Thoracic aorta (tissue), 2 donors: Measurements from ENCODE around the gene LEFTY1. TPM values are rescaled to one million over a fixed set of nuclear protein-coding genes. Genes with fewer than 3 reads are reported as not detected.

Experiments
- ATAC-seq: fragments of 150-250 bp; one replicate; pipeline ENCODE4 v1.8.0; 2017; ENCODE audit warnings: low read depth; ENCODE audit not compliant: insufficient number of reproducible peaks, low FRiP score
- DNase-seq: peaks from one replicate; pipeline ENCODE4 v3.0.0-alpha.2; 2020; ENCODE audit warnings: low spot score
- H3K27ac ChIP-seq, 2 donors: fragments of 200-600 bp; sonication (generic); 1 replicate in 1 of 2; 2 replicates in 1 of 2; pipeline ENCODE4 v1.5.1; 2016; ENCODE audit warnings: mild to moderate bottlenecking in 2 of 2, moderate library complexity in 2 of 2
- H3K27me3 ChIP-seq: fragments of 200-600 bp; sonication (generic); replicated peaks from 2 replicates; pipeline ENCODE4 v1.6.0; 2016; ENCODE audit warnings: mild to moderate bottlenecking; ENCODE audit not compliant: insufficient read depth
- H3K36me3 ChIP-seq: fragments of 200-600 bp; sonication (generic); one replicate; pipeline ENCODE4 v1.5.1; 2016
- H3K4me1 ChIP-seq, 2 donors: fragments of 200-600 bp; sonication (generic); 1 replicate in 1 of 2; 2 replicates in 1 of 2; pipeline versions ENCODE4 v1.5.1 to v1.6.0; 2016; ENCODE audit warnings: low read depth in 2 of 2, mild to moderate bottlenecking in 1 of 2; ENCODE audit not compliant: control insufficient read depth in 1 of 2
- H3K4me3 ChIP-seq: fragments of 200-600 bp; sonication (generic); 2 replicates; pipeline ENCODE4 v1.5.1; 2016; ENCODE audit warnings: mild to moderate bottlenecking
- H3K9me3 ChIP-seq: fragments of 200-600 bp; sonication (generic); 2 replicates; pipeline ENCODE4 v1.5.1; 2016
- CTCF ChIP-seq: fragments of 200-600 bp; sonication (generic); IDR thresholded peaks from one replicate; pipeline ENCODE4 v1.5.1; 2019; ENCODE audit warnings: antibody characterized with exemption
- total RNA-seq, 2 donors: library from RNA; depleted of rRNA; stranded (reverse); fragments of >200 nt; gene quantifications; one replicate each; pipeline versions ENCODE4 v1.1.0 to v1.2.3, GENCODE V29; 2016

LEFTY1 gene
- total RNA-seq, 2 donors from 2014 or later, result not detected

- Histone ChIP-seq H3K9me3 (no peaks in the 10 kb centered on the region), H3K4me1 (peaks cover 39 to 54% of the 10 kb centered on the region in 2 donors), H3K4me3 (no peak overlapping the region), H3K36me3 (peaks cover 8% of the 10 kb centered on the region), H3K27ac (peak overlapping the region; percentile 9 to 95), H3K27me3 (no peaks in the 10 kb centered on the region)
- no peak for DNase-seq
- ATAC-seq, result no peak
- no peak for TF ChIP-seq CTCF
Observed at GRCh38 chr1:225879521-225880221, 9.3 kb downstream of the LEFTY1 start.

GRCh38 chr1:225878282-225878681, 10.7 kb downstream of the LEFTY1 start:
- peaks cover 37 to 52% of the 10 kb centered on the region in 2 donors for H3K4me1 ChIP-seq
- peak overlapping the region; percentile 35 to 51 for H3K27ac ChIP-seq
- peak overlapping the region; percentile 12 for H3K4me3 ChIP-seq
- peaks cover 22% of the 10 kb centered on the region for H3K36me3 ChIP-seq
- H3K27me3 ChIP-seq, result no peaks in the 10 kb centered on the region
- TF ChIP-seq CTCF, result no peak
- H3K9me3 ChIP-seq, result no peaks in the 10 kb centered on the region
- ATAC-seq (no peak), DNase-seq (no peak)

- H3K9me3 ChIP-seq, result no peaks in the 10 kb centered on the region
- DNase-seq (no peak), ATAC-seq (peak; percentile 23)
- peak overlapping the region; percentile 35 to 51 for H3K27ac ChIP-seq
- TF ChIP-seq CTCF, result peak; percentile 48
- H3K27me3 ChIP-seq, result no peaks in the 10 kb centered on the region
- peaks cover 28% of the 10 kb centered on the region for H3K36me3 ChIP-seq
- no peak overlapping the region for H3K4me3 ChIP-seq
- H3K4me1 ChIP-seq, result peaks cover 36 to 49% of the 10 kb centered on the region in 2 donors
Observed at GRCh38 chr1:225877580-225877979, 11.4 kb downstream of the LEFTY1 start.

GRCh38 chr1:225876900-225877510, 11.9 kb downstream of the LEFTY1 start:
- peak overlapping the region; percentile 35 to 51 for H3K27ac ChIP-seq

More at GRCh38 chr1:225876900-225877510, 11.9 kb downstream of the LEFTY1 start:
- DNase-seq (no peak), ATAC-seq (no peak)
- Histone ChIP-seq H3K4me3 (no peak overlapping the region), H3K4me1 (peaks cover 36 to 49% of the 10 kb centered on the region in 2 donors), H3K36me3 (peaks cover 29% of the 10 kb centered on the region), H3K27me3 (no peaks in the 10 kb centered on the region), H3K9me3 (no peaks in the 10 kb centered on the region)
- TF ChIP-seq CTCF, result no peak
